AG08396 (cell line): ENCODE results near the gene SP100.

Experiments
- DNase-seq: peaks from one replicate; pipeline ENCODE4 v3.0.0; 2012; ENCODE audit warnings: low spot score, mixed read lengths

The SP100 gene

GRCh38 chr2:230552181-230552580 lies 136.2 kb downstream of the SP100 start:
- DNase-seq = no peak

DNA sequence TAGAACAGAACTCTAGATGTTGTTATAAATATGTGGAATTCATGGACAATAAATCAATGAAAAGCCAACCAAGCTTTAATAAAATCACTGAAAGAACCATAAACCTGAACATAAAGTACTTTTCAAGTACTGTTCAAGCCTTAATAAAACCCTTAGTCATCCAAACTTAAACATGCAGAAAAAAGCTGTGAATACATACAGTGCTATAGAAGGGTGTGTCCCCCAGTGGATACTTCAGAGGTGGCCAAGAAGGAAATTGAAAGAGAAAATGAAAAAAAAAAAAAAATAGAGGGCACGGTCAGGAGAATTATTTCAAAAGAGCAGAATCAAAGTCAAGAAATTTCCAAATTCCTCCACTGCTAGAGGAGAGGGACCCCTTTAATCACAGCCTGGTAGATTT lies 141.1 kb downstream of the SP100 start:
- DNase-seq = no peak

DNA sequence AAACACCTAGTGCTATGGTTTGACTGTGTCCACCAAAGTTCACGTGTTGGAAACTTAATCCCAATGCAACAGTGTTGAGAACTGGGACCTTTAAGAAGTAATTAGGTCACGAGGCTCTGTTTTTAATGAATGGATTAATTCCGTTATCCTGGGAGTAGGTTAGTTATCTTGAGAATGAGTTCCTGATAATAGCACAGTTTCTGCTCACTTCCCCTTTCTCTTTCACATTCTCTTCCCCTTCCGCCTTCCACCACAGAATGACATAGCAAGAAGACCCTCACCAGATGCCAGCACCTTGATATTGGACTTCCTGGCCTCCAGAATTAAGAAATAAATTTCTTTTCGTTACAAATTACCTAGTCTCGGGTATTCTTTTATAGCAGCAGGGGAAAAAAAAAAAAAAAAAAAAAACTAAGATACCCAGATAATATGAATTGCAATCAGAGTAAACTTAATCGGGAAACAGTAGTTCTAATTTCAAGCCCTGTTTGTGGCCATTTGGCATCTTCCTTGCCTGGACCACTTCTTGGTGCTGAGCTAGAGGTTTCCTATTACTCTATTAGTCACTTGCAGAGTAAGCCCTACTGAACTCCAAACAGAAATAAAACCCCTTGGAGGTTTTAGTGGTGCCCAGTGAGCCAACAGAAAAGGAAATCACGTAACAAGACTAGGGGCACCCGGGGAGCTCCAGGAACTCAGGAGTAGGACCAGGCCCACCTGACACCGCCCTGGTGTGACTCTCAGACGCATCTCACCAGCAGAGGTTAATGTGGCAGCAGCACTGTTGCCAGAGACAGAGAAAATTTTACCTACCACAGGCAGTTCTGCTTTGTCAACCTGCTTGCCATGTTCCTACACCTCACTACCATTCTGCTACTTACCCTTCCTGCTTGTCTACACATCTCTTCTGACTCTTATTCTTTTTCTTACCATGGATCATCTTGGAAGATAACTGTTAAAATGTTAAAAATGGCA lies 149.1 kb downstream of the SP100 start:
- peak; percentile 31 for DNase-seq

DNA sequence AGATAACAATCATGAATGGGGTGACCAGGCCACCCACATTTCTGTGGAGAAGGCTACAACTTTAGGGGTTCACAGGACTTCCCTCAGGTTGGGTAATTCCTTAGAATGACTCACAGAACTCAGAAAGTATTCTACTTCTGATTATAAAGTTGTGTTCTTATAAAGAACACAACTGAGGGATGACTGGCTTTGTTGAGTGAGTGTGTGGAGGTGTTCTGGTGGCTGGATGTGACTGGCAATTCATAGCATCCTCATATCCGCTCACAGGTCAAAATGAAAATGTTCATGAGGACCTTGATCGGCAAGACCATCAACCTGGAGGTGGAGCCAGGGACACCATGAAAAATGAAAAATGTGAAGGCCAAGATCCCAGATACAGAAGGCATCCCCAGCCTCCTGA lies 153.3 kb downstream of the SP100 start:
- no peak for DNase-seq

- DNase-seq = no peak
These were observed 155.0 kb downstream of the SP100 start for GRCh38 chr2:230570987-230571386.

DNA sequence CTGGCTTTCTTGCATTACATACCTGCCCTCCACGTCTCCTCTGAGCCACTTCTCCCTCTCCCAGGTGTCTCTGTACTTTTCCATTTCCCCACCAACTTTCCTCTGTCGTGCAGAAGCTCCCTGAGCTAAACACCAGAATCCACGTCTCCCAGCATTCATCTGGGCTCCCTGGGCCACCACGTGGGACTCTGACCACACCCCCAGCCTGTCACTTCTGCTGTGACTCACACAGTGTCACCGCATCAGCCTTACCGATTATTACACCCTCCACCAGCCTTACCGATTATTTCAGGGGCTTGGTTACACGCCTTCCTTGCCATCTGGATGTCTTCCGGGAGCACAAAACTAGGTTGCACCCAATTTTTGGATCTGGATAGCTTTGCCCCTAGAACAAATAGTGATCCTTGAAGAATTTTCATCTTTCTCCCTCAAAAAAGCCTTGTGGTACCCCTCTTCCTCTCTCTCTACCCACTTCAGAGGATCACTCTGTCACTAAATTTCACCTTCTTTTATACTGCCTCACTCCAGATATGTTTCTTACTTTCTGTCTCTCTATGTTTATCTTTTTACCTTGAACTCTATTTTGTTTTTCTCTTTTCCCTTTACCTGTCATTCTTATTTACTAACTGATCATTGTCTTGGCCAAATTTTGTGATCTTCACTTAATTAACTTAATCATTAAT lies 159.8 kb downstream of the SP100 start:
- no peak for DNase-seq

- DNase-seq = no peak
These were observed 161.1 kb downstream of the SP100 start for GRCh38 chr2:230577114-230577513.

- DNase-seq = no peak
These were observed 162.1 kb downstream of the SP100 start for GRCh38 chr2:230578106-230578505.

DNA sequence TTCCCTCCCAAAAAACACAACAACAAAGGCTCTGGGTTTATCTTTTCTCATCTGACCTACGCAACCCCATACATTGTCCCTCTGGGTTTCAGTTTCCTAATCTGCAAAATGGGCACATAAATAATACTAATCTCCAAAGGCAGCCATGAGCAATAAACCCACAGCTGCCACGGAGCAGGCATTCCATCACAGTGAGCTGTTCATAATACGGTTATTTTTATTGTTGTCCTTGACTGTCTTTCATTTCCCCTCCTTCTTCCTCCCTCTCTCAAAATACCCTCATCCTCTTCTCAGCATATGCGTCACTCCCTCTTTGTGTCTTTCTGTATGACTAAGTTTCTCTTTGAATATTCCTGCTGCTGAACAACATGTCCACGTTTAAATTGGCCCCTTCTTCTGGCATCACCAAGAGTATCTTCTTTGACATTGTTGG lies 166.9 kb downstream of the SP100 start:
- no peak for DNase-seq

DNA sequence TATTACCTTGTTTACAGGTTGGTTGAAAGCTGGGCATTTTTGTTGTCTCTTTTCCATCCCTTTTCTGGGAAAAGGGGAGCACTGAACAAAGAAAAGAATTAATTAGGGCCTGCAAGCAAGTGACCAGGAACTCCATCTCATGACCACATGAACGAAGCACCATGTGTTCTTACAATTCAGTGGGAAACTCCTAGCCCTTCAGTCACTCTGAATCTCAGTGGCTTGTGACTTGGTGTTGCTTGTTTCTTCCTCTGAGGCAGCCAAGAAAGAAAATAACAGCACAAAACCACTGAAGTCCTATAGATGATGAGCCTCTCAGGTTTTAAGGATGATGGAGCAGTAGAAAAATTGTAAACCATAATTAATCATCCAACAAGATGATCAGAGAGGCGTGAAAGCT lies 167.6 kb downstream of the SP100 start:
- DNase-seq = no peak

DNA sequence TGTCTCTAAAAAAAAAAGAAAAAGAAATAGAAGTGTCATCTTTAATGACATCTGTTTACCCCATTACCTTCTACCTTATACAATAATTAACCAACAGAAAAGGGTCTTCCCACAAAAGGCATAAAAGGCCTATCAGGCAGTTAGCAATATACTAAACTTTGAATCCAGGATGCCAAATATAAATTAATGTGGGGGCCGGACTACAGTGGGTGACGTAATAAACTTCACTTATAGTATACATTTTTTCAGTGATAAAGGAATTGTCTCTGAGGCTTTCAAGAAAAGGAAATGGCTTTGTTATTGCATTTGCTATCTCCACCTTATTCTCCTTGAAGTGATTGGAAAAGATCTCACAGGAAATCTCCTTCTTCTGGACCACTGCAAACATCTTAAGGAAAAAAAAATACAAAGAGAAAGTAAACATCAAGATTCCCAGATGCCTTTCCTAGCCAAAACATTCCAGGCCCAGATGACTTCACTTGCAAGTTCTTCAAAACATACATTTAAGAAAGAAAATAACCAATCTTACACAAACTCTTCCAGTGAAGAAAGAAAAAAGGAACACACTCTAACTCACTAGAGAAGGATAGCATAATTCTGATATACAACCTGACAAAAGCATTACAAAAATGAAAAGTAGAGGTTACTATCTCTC lies 170.5 kb downstream of the SP100 start:
- no peak for DNase-seq

GRCh38 chr2:230589025-230589424 lies 173.0 kb downstream of the SP100 start:
- DNase-seq = no peak

DNA sequence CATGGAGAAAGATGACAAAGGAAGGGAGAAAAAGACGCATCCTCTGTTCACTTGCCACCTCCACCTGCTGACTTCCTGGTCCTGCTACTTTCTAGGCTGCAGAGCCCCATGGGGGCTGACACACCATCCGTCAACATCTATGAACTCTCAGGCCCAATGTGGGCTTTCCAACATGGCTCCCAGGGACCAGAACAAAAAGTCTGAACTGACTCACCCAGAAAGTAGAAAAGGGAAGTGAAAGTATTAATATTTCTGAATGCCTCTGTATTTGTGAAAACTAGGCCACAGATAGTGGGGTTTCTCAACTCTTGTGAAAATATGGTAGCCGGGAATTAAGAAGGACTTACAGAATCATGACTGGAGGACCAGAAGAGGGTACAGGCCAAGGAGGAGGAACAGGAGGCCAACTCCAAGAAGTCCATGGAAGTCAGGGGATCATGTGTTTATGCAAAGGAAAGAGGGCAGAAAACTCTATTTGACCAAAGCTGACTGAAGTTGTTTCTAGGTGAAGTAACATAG lies 173.6 kb downstream of the SP100 start:
- no peak for DNase-seq

- no peak for DNase-seq
These were observed 174.3 kb downstream of the SP100 start for GRCh38 chr2:230590333-230590732.

GRCh38 chr2:230591850-230592249 lies 175.8 kb downstream of the SP100 start:
- DNase-seq = no peak

DNA sequence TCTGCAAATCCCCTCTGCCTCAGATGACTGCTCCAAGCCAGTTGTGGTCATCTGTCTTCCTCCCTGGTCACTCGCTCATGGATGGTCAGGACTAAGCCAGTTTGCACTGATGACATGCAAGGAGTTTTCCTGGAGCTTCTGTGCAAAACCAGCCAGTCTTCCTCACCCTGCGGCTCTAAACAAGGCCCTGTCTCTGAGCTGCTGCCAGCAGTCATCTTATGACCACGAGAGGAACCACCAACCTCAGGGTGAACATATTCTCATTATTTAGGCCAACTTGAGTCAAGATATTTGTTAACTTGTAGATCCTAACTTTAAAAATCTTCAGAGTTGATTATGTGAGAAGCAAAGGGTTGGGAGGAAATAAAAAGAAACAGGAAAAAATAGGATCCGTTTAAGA lies 176.8 kb downstream of the SP100 start:
- no peak for DNase-seq
